Uterus (tissue), 2 donors: ENCODE measurements around the gene IL4R.

Experiments
- POLR2A ChIP-seq, 2 donors: fragments of 450-650 bp; IDR thresholded peaks; one replicate each; pipeline ENCODE4 v1.6.1; 2016; ENCODE audit warnings: antibody characterized with exemption in 2 of 2, mild to moderate bottlenecking in 1 of 2, moderate library complexity in 1 of 2
- TF ChIP-seq, protein P1 (sequence below), 4 experiments: fragments of 200-600 bp in 2 of 4; fragments of 450-650 bp in 2 of 4; sonication (generic) in 2 of 4; IDR thresholded peaks; one replicate each; pipeline ENCODE4 v1.5.1; 2016 to 2019; ENCODE audit warnings: antibody characterized with exemption in 4 of 4, mild to moderate bottlenecking in 2 of 4, moderate library complexity in 1 of 4

GRCh38 chr16:27312580-27313421 is 973 bp upstream of the IL4R start:
- TF ChIP-seq, protein P1, sequence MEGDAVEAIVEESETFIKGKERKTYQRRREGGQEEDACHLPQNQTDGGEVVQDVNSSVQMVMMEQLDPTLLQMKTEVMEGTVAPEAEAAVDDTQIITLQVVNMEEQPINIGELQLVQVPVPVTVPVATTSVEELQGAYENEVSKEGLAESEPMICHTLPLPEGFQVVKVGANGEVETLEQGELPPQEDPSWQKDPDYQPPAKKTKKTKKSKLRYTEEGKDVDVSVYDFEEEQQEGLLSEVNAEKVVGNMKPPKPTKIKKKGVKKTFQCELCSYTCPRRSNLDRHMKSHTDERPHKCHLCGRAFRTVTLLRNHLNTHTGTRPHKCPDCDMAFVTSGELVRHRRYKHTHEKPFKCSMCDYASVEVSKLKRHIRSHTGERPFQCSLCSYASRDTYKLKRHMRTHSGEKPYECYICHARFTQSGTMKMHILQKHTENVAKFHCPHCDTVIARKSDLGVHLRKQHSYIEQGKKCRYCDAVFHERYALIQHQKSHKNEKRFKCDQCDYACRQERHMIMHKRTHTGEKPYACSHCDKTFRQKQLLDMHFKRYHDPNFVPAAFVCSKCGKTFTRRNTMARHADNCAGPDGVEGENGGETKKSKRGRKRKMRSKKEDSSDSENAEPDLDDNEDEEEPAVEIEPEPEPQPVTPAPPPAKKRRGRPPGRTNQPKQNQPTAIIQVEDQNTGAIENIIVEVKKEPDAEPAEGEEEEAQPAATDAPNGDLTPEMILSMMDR (IDR thresholded peaks at IDR 0.05) = no peak
- TF ChIP-seq POLR2A (IDR thresholded peaks at IDR 0.05) = no peak
